ENCODE data around the gene RPL29.

- TF ChIP-seq CTCF (IDR thresholded peaks at IDR 0.05; ENCODE audit: insufficient read depth, low read depth, low read length) (no peak), EZH2 (IDR thresholded peaks at IDR 0.05; ENCODE audit: insufficient read depth, low read length) (no peak)
These were observed 23.8 kb upstream of the RPL29 start for GRCh38 chr3:52019352-52020080.
